AG09309 (cell line): ENCODE data around the gene HIBADH.
A peak's percentile ranks its signal among the peaks of the same experiment; 100 is the strongest.

Experiments
- DNase-seq: peaks from one replicate; pipeline ENCODE4 v3.0.0-alpha.2; 2010; ENCODE audit warnings: low read depth
- H3K4me3 ChIP-seq: 2 replicates; pipeline ENCODE4 v1.5.1; 2011; ENCODE audit warnings: mild to moderate bottlenecking, low read depth, low read length, moderate library complexity; ENCODE audit not compliant: control insufficient read depth
- TF ChIP-seq, protein P1 (sequence below): IDR thresholded peaks from 2 replicates; pipeline ENCODE4 v1.5.1; 2011; ENCODE audit warnings: mild to moderate bottlenecking, low read depth, low read length, inconsistent platforms; ENCODE audit not compliant: insufficient read depth, control insufficient read depth; ENCODE audit errors: missing control alignments

The HIBADH gene

GRCh38 chr7:27522566-27522965 lies 140.1 kb downstream of the HIBADH start:
- H3K4me3 ChIP-seq = no peak overlapping the region
- TF ChIP-seq, protein P1, sequence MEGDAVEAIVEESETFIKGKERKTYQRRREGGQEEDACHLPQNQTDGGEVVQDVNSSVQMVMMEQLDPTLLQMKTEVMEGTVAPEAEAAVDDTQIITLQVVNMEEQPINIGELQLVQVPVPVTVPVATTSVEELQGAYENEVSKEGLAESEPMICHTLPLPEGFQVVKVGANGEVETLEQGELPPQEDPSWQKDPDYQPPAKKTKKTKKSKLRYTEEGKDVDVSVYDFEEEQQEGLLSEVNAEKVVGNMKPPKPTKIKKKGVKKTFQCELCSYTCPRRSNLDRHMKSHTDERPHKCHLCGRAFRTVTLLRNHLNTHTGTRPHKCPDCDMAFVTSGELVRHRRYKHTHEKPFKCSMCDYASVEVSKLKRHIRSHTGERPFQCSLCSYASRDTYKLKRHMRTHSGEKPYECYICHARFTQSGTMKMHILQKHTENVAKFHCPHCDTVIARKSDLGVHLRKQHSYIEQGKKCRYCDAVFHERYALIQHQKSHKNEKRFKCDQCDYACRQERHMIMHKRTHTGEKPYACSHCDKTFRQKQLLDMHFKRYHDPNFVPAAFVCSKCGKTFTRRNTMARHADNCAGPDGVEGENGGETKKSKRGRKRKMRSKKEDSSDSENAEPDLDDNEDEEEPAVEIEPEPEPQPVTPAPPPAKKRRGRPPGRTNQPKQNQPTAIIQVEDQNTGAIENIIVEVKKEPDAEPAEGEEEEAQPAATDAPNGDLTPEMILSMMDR = no peak
- DNase-seq = no peak

- H3K4me3 ChIP-seq = no peak overlapping the region
- TF ChIP-seq, protein P1 = no peak
- peak; percentile 56 for DNase-seq
These were observed 141.6 kb downstream of the HIBADH start for GRCh38 chr7:27520815-27521790.

- no peak overlapping the region for H3K4me3 ChIP-seq
- DNase-seq = no peak
- TF ChIP-seq, protein P1 = no peak
These were observed 142.8 kb downstream of the HIBADH start for GRCh38 chr7:27519793-27520469.

DNA sequence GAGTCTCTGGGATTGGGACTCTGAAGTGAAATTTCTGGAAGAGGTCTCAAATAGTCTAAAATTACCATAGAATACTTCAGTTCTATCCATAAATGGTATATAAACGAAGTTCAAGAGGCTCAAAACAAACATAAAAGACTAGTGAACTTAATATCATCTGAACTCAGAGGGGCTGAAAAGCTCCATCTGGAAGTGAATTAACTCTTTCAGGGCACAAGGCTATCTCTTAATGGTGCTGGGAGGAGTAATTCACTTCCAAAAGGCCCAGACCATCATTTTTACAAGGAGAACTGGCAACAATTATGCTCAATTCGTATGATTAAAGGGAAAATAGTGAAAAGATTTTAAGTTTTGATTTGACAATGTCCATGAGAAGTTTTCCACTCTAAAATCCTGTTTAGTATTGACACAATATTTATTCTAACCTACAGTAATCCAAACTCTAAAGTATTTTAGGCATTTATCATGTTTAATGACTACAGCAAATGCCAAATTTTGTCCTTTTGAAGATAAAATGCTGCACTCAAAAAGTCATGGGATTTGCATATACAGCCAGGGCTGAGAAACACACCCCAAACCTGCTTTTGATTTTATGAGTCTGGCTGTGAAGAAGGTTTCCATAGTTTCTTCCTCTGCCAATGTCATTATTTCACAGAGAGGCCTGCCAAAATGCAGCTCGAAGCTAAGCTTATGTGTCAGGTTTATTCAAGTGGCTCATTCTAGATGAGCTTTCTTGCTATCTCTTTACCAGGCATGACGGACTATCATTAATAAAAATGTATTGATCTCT lies 143.9 kb downstream of the HIBADH start:
- no peak overlapping the region for H3K4me3 ChIP-seq
- TF ChIP-seq, protein P1 = no peak
- DNase-seq = no peak

GRCh38 chr7:27516421-27516820 lies 146.3 kb downstream of the HIBADH start:
- H3K4me3 ChIP-seq = no peak overlapping the region
- DNase-seq = no peak
- TF ChIP-seq, protein P1 = no peak

GRCh38 chr7:27515933-27516332 lies 146.8 kb downstream of the HIBADH start:
- DNase-seq = no peak
- TF ChIP-seq, protein P1 = no peak
- no peak overlapping the region for H3K4me3 ChIP-seq
